HK-2 (cell line): ENCODE data around the gene UBE4A.
"Not testable (repeated sequence)": the region's sequence is repeated elsewhere in the genome, so short reads cannot be mapped to it uniquely, and the experiment has no call there.

Experiments
- DNase-seq: peaks from one replicate; pipeline ENCODE4 v3.0.0-alpha.2; 2018; ENCODE audit not compliant: unreplicated experiment

Gene UBE4A

GRCh38 chr11:118401880-118402590 lies 42.6 kb downstream of the UBE4A start:
- no peak for DNase-seq

GRCh38 chr11:118402594-118402993 lies 43.2 kb downstream of the UBE4A start:
- DNase-seq: not testable (repeated sequence)

GRCh38 chr11:118406599-118407166 lies 47.3 kb downstream of the UBE4A start:
- no peak for DNase-seq

- no peak for DNase-seq
Measured at GRCh38 chr11:118410055-118410745, 50.8 kb downstream of the UBE4A start.

- DNase-seq: no peak
Measured at GRCh38 chr11:118411530-118411929, 52.1 kb downstream of the UBE4A start.

GRCh38 chr11:118412921-118413320 lies 53.5 kb downstream of the UBE4A start:
- DNase-seq: no peak

- DNase-seq: no peak
Measured at GRCh38 chr11:118415062-118415738, 55.8 kb downstream of the UBE4A start.

GRCh38 chr11:118415739-118416068 lies 56.3 kb downstream of the UBE4A start:
- peak; percentile 52 for DNase-seq

GRCh38 chr11:118416900-118417299 lies 57.5 kb downstream of the UBE4A start:
- not testable (repeated sequence) for DNase-seq

- DNase-seq: no peak
Measured at GRCh38 chr11:118417801-118418200, 58.4 kb downstream of the UBE4A start.

- no peak for DNase-seq
Measured at GRCh38 chr11:118418766-118419165, 59.4 kb downstream of the UBE4A start.

GRCh38 chr11:118427707-118428106 lies 68.3 kb downstream of the UBE4A start:
- DNase-seq: no peak

GRCh38 chr11:118430956-118431355 lies 71.6 kb downstream of the UBE4A start:
- DNase-seq: no peak

- no peak for DNase-seq
Measured at GRCh38 chr11:118434123-118434552, 74.7 kb downstream of the UBE4A start.

GRCh38 chr11:118434553-118435289 lies 75.3 kb downstream of the UBE4A start:
- DNase-seq: peak; percentile 34

GRCh38 chr11:118435290-118435892 lies 76.0 kb downstream of the UBE4A start:
- DNase-seq: peak; percentile 64

GRCh38 chr11:118435893-118436624 lies 76.7 kb downstream of the UBE4A start, which contains the start of gene KMT2A:
KMT2A (plus strand) TSS chr11:118436492; CDS start chr11:118436513, 21 bp downstream.
- peak; percentile 94 for DNase-seq

GRCh38 chr11:118436639-118437207 lies 77.3 kb downstream of the UBE4A start:
- DNase-seq: no peak

GRCh38 chr11:118437208-118438125 lies 78.1 kb downstream of the UBE4A start:
- no peak for DNase-seq
